SK-N-SH treated with all-trans-retinoic acid at 6 μM for 48 hours (cell line): Measurements from ENCODE around the gene TNNI3K.

Source experiments
- ATAC-seq: fragments of 200-7000 bp; cut with Tn5 transposase; 3 replicates; pipeline ENCODE4 v1.9.1; 2020; ENCODE audit warnings: mild to moderate bottlenecking, moderate library complexity
- CREB5 ChIP-seq: fragments of 250-450 bp; sonication (Bioruptor Pico); IDR thresholded peaks from 2 replicates; pipeline ENCODE4 v1.5.1; 2020; ENCODE audit warnings: low read depth, mild to moderate bottlenecking, moderate library complexity
- CSDC2 ChIP-seq: fragments of 250-450 bp; sonication (Bioruptor Pico); IDR thresholded peaks from 2 replicates; pipeline ENCODE4 v1.5.0; 2020; ENCODE audit warnings: mild to moderate bottlenecking, moderate library complexity
- CSRNP3 ChIP-seq: fragments of 250-450 bp; sonication (Bioruptor Pico); IDR thresholded peaks from 2 replicates; pipeline ENCODE4 v1.5.1; 2021; ENCODE audit warnings: mild to moderate bottlenecking, moderate library complexity
- ESRRG ChIP-seq: fragments of 250-450 bp; sonication (Bioruptor Pico); IDR thresholded peaks from 2 replicates; pipeline ENCODE4 v1.6.1; 2021; ENCODE audit warnings: mild to moderate bottlenecking
- GLIS3 ChIP-seq: fragments of 250-450 bp; sonication (Bioruptor Pico); IDR thresholded peaks from 2 replicates; pipeline ENCODE4 v1.5.0; 2020; ENCODE audit warnings: mild to moderate bottlenecking, moderate library complexity
- ISL1 ChIP-seq: fragments of 250-450 bp; sonication (Bioruptor Pico); IDR thresholded peaks from 2 replicates; pipeline ENCODE4 v2.1.2; 2022; ENCODE audit warnings: mild to moderate bottlenecking, moderate library complexity
- OSR1 ChIP-seq: fragments of 250-450 bp; sonication (Bioruptor Pico); IDR thresholded peaks from 2 replicates; pipeline ENCODE4 v1.8.0; 2022; ENCODE audit warnings: moderate library complexity, mild to moderate bottlenecking, inconsistent platforms
- PATZ1 ChIP-seq: fragments of 250-450 bp; sonication (Bioruptor Pico); IDR thresholded peaks from 2 replicates; pipeline ENCODE4 v1.8.0; 2020; ENCODE audit warnings: mild to moderate bottlenecking, moderate library complexity, borderline replicate concordance
- SNAI2 ChIP-seq: fragments of 250-450 bp; sonication (Bioruptor Pico); IDR thresholded peaks from 2 replicates; pipeline ENCODE4 v1.5.0; 2020; ENCODE audit warnings: mild to moderate bottlenecking, moderate library complexity
- TCF4 ChIP-seq: fragments of 250-450 bp; sonication (Bioruptor Pico); IDR thresholded peaks from 2 replicates; pipeline ENCODE4 v1.8.0; 2021; ENCODE audit warnings: mild to moderate bottlenecking, moderate library complexity, borderline replicate concordance
- TOX ChIP-seq: fragments of 250-450 bp; sonication (Bioruptor Pico); IDR thresholded peaks from 2 replicates; pipeline ENCODE4 v1.8.0; 2021; ENCODE audit warnings: mild to moderate bottlenecking, moderate library complexity, borderline replicate concordance
- TSHZ2 ChIP-seq: fragments of 250-450 bp; sonication (Bioruptor Pico); IDR thresholded peaks from 2 replicates; pipeline ENCODE4 v1.5.0; 2020; ENCODE audit warnings: mild to moderate bottlenecking, moderate library complexity
- ZFP3 ChIP-seq: fragments of 250-450 bp; sonication (Bioruptor Pico); IDR thresholded peaks from 2 replicates; pipeline ENCODE4 v1.5.0; 2020; ENCODE audit warnings: mild to moderate bottlenecking, moderate library complexity
- ZFP30 ChIP-seq: fragments of 450-650 bp; formaldehyde crosslinking; IDR thresholded peaks from 2 replicates; pipeline ENCODE4 v1.5.0; 2022; ENCODE audit warnings: mild to moderate bottlenecking, moderate library complexity
- ZNF565 ChIP-seq: fragments of 450-650 bp; formaldehyde crosslinking; conservative IDR thresholded peaks from 2 replicates; pipeline ENCODE4 v1.5.0; 2020; ENCODE audit warnings: low read depth, mild to moderate bottlenecking, moderate library complexity
- ZNF70 ChIP-seq: fragments of 450-650 bp; formaldehyde crosslinking; IDR thresholded peaks from 2 replicates; pipeline ENCODE4 v1.5.0; 2020; ENCODE audit warnings: mild to moderate bottlenecking, moderate library complexity

TNNI3K gene

GRCh38 chr1:74486036-74486435 lies 250.8 kb downstream of the TNNI3K start:
- ATAC-seq, result no peak
- TF ChIP-seq ZNF70 (CRISPR knock-in tag) (no peak), ESRRG (no peak), TSHZ2 (CRISPR knock-in tag) (no peak), ZFP30 (CRISPR knock-in tag) (no peak)

- no peak for ATAC-seq
Measured at GRCh38 chr1:74496669-74497068, 261.5 kb downstream of the TNNI3K start.

GRCh38 chr1:74498901-74499300 lies 263.7 kb downstream of the TNNI3K start:
- TF ChIP-seq SNAI2 (CRISPR knock-in tag) (no peak), CSDC2 (CRISPR knock-in tag) (no peak), TCF4 (CRISPR knock-in tag) (no peak), TSHZ2 (CRISPR knock-in tag) (no peak), ESRRG (no peak)
- TF ChIP-seq, all 23 proteins: peak for 0
- no peak for ATAC-seq

More at GRCh38 chr1:74496669-74497068, 261.5 kb downstream of the TNNI3K start:
- TF ChIP-seq OSR1 (CRISPR knock-in tag) (no peak), SNAI2 (CRISPR knock-in tag) (no peak), TCF4 (CRISPR knock-in tag) (no peak), CREB5 (CRISPR knock-in tag) (no peak), TSHZ2 (CRISPR knock-in tag) (no peak), ZNF70 (CRISPR knock-in tag) (no peak), PATZ1 (CRISPR knock-in tag) (no peak)

GRCh38 chr1:74502432-74502831 lies 267.2 kb downstream of the TNNI3K start:
- ATAC-seq, result peak; percentile 59
- TF ChIP-seq ISL1, result peak; percentile 61
- 0 out of 2 replicates have a peak, but pooled peaks have one; percentile 41 for TF ChIP-seq CREB5 (CRISPR knock-in tag)
- TF ChIP-seq CSRNP3 (CRISPR knock-in tag), result no peak
- no peak for TF ChIP-seq TOX (CRISPR knock-in tag)
- 0 out of 2 replicates have a peak, but pooled peaks have one; percentile 27 for TF ChIP-seq ZNF565 (CRISPR knock-in tag)
- TF ChIP-seq TCF4 (CRISPR knock-in tag), result no peak
- TF ChIP-seq GLIS3 (CRISPR knock-in tag), result no peak
- TF ChIP-seq OSR1 (CRISPR knock-in tag), result no peak
- peak; percentile 97 for TF ChIP-seq SNAI2 (CRISPR knock-in tag)
- peak; percentile 76; the same call in 1 of the 2 replicates for TF ChIP-seq ZFP3
- TF ChIP-seq TSHZ2 (CRISPR knock-in tag), result peak; percentile 54; the same call in 1 of the 2 replicates
- no peak for TF ChIP-seq ESRRG
